ENCODE results near the gene DES. TPM values are rescaled to one million over a fixed set of nuclear protein-coding genes. Genes with fewer than 3 reads are reported as not detected.

The DES gene
- polyA plus RNA-seq, 1 donor from 2014 or later = not detected

DNA sequence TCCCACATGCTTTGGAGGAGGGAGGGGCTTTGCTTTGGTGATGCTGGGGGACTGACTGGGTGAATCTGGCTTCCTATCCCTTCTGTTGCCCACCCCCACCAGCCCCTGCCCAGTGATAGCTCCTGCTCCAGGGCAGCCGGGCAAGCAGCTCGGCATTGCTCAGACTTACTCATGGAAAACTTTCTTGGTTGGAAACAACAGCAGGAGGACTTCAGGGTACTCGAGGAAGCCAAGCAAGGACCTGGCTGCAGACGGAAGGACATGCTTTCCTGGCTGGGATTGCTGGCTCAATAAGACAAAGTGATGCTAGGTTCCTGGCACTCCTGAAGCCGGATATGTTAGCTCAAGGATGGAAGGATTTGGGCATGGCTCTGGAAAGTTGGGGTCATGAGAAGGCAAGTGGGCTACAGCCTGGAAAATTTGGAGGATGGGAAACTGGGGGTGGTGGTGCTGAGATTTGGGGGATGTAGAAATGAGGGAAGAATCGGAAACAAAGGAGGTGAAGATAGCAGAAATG, 19.6 kb downstream of the DES start:
- no peaks in the 10 kb centered on the region for H3K79me2 ChIP-seq (replicated peaks; ENCODE audit: insufficient read depth, low read length)
- no peaks in the 10 kb centered on the region for H3K36me3 ChIP-seq (ENCODE audit: insufficient read depth, low read length)
- no peak overlapping the region for H3K27ac ChIP-seq (ENCODE audit: low read length)
- H3K27me3 ChIP-seq (ENCODE audit: insufficient read depth, low read depth, low read length) = peaks cover 36% of the 10 kb centered on the region
- H3K9ac ChIP-seq (ENCODE audit: low read length) = no peak overlapping the region
- TF ChIP-seq, protein P1, sequence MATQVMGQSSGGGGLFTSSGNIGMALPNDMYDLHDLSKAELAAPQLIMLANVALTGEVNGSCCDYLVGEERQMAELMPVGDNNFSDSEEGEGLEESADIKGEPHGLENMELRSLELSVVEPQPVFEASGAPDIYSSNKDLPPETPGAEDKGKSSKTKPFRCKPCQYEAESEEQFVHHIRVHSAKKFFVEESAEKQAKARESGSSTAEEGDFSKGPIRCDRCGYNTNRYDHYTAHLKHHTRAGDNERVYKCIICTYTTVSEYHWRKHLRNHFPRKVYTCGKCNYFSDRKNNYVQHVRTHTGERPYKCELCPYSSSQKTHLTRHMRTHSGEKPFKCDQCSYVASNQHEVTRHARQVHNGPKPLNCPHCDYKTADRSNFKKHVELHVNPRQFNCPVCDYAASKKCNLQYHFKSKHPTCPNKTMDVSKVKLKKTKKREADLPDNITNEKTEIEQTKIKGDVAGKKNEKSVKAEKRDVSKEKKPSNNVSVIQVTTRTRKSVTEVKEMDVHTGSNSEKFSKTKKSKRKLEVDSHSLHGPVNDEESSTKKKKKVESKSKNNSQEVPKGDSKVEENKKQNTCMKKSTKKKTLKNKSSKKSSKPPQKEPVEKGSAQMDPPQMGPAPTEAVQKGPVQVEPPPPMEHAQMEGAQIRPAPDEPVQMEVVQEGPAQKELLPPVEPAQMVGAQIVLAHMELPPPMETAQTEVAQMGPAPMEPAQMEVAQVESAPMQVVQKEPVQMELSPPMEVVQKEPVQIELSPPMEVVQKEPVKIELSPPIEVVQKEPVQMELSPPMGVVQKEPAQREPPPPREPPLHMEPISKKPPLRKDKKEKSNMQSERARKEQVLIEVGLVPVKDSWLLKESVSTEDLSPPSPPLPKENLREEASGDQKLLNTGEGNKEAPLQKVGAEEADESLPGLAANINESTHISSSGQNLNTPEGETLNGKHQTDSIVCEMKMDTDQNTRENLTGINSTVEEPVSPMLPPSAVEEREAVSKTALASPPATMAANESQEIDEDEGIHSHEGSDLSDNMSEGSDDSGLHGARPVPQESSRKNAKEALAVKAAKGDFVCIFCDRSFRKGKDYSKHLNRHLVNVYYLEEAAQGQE (IDR thresholded peaks at IDR 0.05; ENCODE audit: borderline replicate concordance) = no peak
- TF ChIP-seq MXI1 (conservative IDR thresholded peaks at IDR 0.05; ENCODE audit: poor library complexity, severe bottlenecking) = no peak
- TF ChIP-seq RAD21 (conservative IDR thresholded peaks at IDR 0.05) = no peak
- no peak for TF ChIP-seq SMC3 (conservative IDR thresholded peaks at IDR 0.05; ENCODE audit: poor library complexity)
- TF ChIP-seq, protein P2, sequence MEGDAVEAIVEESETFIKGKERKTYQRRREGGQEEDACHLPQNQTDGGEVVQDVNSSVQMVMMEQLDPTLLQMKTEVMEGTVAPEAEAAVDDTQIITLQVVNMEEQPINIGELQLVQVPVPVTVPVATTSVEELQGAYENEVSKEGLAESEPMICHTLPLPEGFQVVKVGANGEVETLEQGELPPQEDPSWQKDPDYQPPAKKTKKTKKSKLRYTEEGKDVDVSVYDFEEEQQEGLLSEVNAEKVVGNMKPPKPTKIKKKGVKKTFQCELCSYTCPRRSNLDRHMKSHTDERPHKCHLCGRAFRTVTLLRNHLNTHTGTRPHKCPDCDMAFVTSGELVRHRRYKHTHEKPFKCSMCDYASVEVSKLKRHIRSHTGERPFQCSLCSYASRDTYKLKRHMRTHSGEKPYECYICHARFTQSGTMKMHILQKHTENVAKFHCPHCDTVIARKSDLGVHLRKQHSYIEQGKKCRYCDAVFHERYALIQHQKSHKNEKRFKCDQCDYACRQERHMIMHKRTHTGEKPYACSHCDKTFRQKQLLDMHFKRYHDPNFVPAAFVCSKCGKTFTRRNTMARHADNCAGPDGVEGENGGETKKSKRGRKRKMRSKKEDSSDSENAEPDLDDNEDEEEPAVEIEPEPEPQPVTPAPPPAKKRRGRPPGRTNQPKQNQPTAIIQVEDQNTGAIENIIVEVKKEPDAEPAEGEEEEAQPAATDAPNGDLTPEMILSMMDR (IDR thresholded peaks at IDR 0.05; ENCODE audit: poor library complexity, severe bottlenecking) = no peak
- TF ChIP-seq EZH2 (IDR thresholded peaks at IDR 0.05; ENCODE audit: borderline replicate concordance, insufficient read depth, low read length, poor library complexity, severe bottlenecking) = no peak
- no peak for TF ChIP-seq POLR2AphosphoS5 (IDR thresholded peaks at IDR 0.05)
- no peak for TF ChIP-seq TAF1 (IDR thresholded peaks at IDR 0.05; ENCODE audit: low read depth)
- TF ChIP-seq EP300 (conservative IDR thresholded peaks at IDR 0.05; ENCODE audit: poor library complexity, severe bottlenecking) = no peak
- no peak overlapping the region for H3K4me3 ChIP-seq (ENCODE audit: low read length)
- no peak overlapping the region for H2AFZ ChIP-seq (ENCODE audit: low read depth, low read length)
- H4K20me1 ChIP-seq (ENCODE audit: insufficient read depth) = no peaks in the 10 kb centered on the region
- no peaks in the 10 kb centered on the region for H3K9me3 ChIP-seq (ENCODE audit: low read length)
- H3K4me2 ChIP-seq (ENCODE audit: low read length) = no peak overlapping the region
- H3K9me2 ChIP-seq (ENCODE audit: insufficient read depth, low read length) = no peaks in the 10 kb centered on the region
- no peaks in the 10 kb centered on the region for H3F3A ChIP-seq (ENCODE audit: insufficient read depth, low read length, poor library complexity, severe bottlenecking)

DNA sequence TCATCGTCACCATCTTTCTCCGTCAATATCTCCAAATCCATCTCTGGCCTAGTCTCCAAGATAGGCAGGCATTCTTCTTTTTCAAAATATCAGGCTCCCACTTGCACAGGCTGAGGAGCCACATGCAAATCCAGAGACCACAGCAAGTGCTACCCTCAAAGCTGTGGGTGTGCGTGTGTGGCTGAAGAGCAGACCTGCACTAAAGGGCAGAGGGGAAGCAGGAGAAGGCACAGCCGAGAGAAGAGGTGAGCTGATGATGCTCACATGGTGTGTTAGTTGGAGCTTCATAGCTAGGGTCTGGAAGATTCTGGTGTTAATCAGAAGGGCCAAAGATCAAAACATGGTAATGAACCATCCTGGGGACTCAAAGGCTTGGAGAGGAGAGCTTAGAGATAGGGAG, 20.3 kb downstream of the DES start:
- H3K9ac ChIP-seq (ENCODE audit: low read length) = no peak overlapping the region
- no peaks in the 10 kb centered on the region for H4K20me1 ChIP-seq (ENCODE audit: insufficient read depth)
- H2AFZ ChIP-seq (ENCODE audit: low read depth, low read length) = no peak overlapping the region
- no peaks in the 10 kb centered on the region for H3K9me3 ChIP-seq (ENCODE audit: low read length)
- no peak overlapping the region for H3K4me3 ChIP-seq (ENCODE audit: low read length)
- no peak overlapping the region for H3K4me2 ChIP-seq (ENCODE audit: low read length)
- no peaks in the 10 kb centered on the region for H3K36me3 ChIP-seq (ENCODE audit: insufficient read depth, low read length)
- TF ChIP-seq TAF1 (IDR thresholded peaks at IDR 0.05; ENCODE audit: low read depth) (no peak), EP300 (conservative IDR thresholded peaks at IDR 0.05; ENCODE audit: poor library complexity, severe bottlenecking) (no peak), RAD21 (conservative IDR thresholded peaks at IDR 0.05) (no peak), MXI1 (conservative IDR thresholded peaks at IDR 0.05; ENCODE audit: poor library complexity, severe bottlenecking) (no peak), POLR2AphosphoS5 (IDR thresholded peaks at IDR 0.05) (no peak), SMC3 (conservative IDR thresholded peaks at IDR 0.05; ENCODE audit: poor library complexity) (no peak), EZH2 (IDR thresholded peaks at IDR 0.05; ENCODE audit: borderline replicate concordance, insufficient read depth, low read length, poor library complexity, severe bottlenecking) (no peak)
- TF ChIP-seq, protein P2 (IDR thresholded peaks at IDR 0.05; ENCODE audit: poor library complexity, severe bottlenecking) = no peak
- TF ChIP-seq, protein P1 (IDR thresholded peaks at IDR 0.05; ENCODE audit: borderline replicate concordance) = no peak
- no peaks in the 10 kb centered on the region for H3F3A ChIP-seq (ENCODE audit: insufficient read depth, low read length, poor library complexity, severe bottlenecking)
- H3K79me2 ChIP-seq (replicated peaks; ENCODE audit: insufficient read depth, low read length) = no peaks in the 10 kb centered on the region
- H3K27ac ChIP-seq (ENCODE audit: low read length) = no peak overlapping the region
- peaks cover 36% of the 10 kb centered on the region for H3K27me3 ChIP-seq (ENCODE audit: insufficient read depth, low read depth, low read length)
- H3K9me2 ChIP-seq (ENCODE audit: insufficient read depth, low read length) = no peaks in the 10 kb centered on the region
